Measurements from ENCODE around the gene SMARCA4.

GRCh38 chr19:10971107-10971726, 10.4 kb downstream of the SMARCA4 start:
- TF ChIP-seq POLR2AphosphoS5 (IDR thresholded peaks at IDR 0.05) (no peak), CTCF (IDR thresholded peaks at IDR 0.05) (no peak), EP300 (IDR thresholded peaks at IDR 0.05) (no peak)
